HPDE6-E6E7 (cell line): Measurements from ENCODE around the gene NKAIN2.
A peak's percentile ranks its signal among the peaks of the same experiment; 100 is the strongest.
"Not testable (repeated sequence)": the region's sequence is repeated elsewhere in the genome, so short reads cannot be mapped to it uniquely, and the experiment has no call there.

ENCODE experiments used
- DNase-seq: peaks from one replicate; pipeline ENCODE4 v3.0.0; 2011; ENCODE audit warnings: missing footprints; ENCODE audit errors: extremely low spot score

The NKAIN2 gene

DNA sequence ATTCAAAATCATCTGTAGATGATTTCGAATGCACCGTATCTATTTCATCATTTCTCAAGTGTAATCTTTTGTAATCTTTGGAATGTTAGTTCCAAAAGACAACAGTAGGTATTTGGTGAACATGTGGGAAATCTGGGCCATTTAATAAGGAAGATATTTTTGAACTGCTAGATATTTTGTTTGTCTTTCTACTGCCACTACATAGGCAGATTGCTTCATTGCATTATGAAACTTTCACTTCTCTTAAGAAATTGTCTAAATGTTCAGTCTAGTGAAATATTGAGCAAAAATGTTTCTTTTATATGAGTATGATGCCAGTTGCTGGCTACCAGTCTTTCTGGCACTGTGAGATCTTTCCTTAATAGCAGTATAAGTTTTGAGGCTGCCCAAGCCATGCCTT lies 630.8 kb downstream of the NKAIN2 start:
- no peak for DNase-seq

DNA sequence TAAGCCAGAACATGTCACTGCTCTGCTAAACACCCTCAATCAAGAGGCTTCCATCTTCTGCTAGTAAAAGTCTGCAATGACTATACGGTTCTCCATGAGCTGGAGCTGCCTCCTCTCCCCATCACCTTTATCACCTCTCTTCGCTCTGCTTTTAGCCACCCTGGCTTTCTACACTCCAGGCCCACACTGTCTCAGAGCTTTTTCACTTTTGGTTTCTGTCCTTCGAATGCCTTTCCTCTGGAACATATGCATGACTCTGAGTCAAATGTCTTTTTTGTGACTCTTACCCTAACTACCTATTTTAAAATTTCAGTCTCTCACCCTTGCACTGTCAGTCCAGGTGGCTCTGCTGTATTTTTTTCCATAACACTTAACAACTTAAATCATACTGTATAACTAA lies 633.1 kb downstream of the NKAIN2 start:
- no peak for DNase-seq

DNA sequence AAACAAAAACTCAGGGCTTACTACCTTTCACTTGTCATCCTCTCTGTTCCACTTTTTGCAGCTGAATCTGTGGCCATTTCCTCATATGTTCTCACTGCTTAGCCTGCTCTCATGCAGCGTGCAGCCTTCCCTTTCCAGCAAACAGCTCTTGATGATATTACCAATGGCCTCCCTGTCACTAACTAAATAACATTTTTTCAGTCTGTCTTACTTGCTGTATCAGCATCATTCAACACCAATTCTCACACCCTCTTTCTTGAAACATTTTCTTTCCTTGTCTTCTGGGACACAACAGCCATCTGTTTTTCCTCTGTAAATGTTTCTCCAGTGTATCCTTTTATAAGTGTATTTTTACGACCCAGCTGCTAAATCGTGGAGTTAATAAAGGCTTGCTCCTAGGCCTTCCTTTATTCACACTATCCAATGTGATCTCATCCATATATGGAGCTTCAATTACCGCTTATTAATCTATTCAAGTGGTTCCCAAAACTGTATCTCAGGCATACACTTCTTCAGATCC lies 634.9 kb downstream of the NKAIN2 start:
- DNase-seq, result no peak

DNA sequence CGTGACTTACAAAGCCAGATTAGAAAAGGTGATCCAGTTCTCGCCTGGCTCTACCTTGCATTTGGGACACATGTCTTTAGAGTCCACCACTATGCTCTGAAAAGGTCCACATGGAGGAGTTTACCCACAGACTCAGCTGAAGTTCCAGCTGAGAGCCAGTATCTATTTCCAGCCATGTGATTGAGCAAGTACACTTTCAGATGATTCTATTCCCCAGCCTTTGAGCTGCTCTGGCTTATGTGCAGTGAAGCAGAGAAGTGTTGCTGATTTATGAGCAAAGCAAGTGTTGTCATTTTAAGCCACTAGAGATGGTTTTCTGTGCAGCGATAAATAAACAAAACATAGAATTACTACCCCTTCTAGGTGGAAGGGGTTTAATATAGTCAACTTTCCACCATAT lies 637.8 kb downstream of the NKAIN2 start:
- no peak for DNase-seq

DNA sequence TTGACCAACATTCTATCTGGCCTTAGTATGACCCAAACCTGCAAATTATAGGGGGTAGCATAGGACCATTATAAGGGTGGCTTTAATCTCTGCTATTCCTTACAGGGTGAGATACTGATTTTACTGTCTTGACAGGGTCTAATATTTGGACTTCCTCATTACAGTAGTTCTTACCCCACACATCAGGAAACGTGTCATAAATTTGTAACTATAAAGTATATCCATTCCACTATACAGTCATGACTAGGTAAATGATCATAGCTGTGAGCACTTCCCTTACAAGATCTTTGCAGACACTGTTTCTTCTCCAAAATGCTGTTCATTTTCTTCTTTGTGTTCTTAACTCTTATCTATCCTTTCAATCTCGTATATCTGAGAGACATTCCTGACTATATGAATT lies 639.9 kb downstream of the NKAIN2 start:
- no peak for DNase-seq

DNA sequence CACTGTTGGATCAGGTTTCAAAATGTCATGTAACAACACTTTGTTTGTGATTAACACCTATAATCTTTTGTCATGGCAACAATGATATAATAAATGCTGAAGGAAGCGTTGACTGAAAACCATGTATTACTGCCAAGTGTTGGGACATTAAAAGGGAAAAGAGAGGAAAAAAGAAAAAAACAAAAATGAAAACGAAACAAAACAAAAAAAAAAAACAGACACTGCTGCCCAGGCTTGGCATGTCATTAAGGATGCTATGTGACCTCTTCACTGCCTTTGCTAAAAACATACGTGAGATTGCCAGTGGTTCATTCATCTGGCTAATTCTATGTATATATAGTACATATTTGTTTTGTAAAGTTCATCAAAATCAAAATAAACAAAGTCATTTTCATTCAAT lies 641.9 kb downstream of the NKAIN2 start:
- DNase-seq, result no peak

DNA sequence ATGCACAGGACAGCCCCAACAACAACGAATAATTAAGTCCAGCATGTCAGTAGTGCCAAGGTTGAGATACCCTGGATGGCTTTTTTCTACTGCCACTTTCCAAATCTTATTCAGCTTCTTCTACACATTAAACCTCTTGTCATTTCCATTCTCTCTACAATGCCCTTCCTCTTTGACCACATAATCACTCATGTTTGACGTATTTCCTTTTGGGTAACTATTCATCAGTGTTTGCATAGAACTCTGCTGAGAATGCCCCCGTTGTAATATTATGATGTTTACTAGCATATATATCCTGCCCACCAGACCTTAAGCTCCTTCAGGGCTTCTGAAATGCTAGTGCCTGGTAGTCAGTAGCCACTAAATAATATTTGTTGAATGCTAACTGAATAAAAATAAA lies 643.3 kb downstream of the NKAIN2 start:
- DNase-seq, result no peak

DNA sequence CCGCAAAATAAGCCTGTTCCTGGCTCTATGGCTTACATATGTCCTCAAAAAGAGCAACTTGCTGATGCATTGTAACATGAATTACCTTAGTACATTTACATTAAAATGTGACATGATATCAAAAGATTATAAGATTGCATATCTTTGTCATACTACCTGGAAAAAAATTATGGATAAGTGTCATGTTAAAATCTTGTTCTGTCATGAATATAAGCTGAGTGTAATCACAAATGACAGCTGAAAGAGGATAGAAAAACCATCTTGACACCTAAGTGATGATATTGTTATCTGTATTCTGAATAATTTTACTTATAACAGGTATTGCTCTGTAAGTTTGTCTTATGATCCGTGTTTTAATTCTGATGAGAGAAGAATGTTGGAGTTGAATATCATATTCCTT lies 655.6 kb downstream of the NKAIN2 start:
- DNase-seq, result no peak

DNA sequence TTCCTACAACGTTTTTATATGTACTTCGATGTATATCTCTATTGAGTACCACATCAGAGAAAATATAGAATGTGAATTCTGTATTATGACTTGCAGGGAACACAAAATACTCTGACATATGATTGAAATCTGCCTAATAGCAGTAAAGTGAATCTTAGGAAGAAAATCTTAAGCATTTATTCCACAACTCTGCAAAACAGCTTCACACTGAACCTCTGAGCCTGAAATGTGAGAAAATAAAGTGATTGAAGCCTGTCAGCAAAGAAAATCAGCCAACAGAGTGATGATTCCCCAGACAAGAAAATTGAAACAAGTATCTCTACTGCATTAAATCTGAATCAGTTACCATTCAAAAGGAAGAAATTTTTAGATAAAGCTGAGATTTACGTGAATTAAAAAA lies 659.1 kb downstream of the NKAIN2 start:
- DNase-seq, result no peak

DNA sequence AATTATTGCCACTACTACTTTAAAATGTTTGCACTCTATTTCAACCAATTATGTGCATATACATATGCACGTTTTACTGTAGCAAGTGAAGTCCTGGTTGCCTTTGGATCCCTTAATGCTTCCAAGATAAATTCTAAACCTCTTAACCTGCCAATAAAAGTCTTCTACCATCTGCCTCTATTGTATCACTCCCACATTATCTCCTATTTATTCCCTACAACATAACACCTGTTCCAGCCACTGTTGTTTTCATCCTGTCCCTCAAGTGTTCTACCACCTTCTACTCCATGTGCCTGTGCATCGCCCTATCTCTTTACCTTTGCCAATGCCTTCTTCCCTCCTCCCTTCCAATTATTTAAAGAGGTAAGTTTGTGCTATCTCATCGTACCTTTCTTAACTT lies 659.6 kb downstream of the NKAIN2 start:
- DNase-seq, result no peak

DNA sequence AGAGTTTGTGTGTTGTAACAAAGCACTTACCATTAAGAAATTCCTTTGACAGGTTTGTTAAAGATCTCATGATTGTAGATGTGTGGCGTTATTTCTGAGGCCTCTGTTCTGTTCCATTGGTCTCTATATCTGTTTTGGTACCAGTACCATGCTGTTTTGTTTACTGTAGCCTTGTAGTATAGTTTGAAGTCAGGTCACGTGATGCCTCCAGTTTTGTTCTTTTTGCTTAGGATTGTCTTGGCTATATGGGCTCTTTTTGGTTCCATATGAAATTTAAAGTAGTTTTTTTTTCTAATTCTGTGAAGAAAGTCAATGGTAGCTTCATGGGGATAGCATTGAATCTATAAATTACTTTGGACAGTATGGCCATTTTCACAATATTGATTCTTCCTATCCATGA lies 660.9 kb downstream of the NKAIN2 start:
- DNase-seq, result not testable (repeated sequence)

DNA sequence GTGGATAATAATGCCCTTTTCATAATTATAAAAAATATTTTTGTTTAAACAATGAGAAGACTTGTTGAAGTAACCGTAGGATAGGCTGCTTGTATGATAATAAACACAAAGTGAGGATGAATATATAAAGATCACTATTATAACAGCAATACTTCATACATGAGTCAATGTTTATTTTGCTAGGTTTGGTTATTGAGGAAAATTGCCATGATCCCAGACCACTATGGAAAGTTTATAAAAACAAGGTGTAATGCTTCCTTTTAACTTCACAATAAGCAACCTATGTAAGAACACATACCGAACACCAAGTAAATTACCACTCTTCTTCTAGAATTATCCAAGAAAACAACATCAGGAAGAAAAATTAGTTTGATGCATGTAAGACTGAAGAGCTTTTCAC lies 663.3 kb downstream of the NKAIN2 start:
- no peak for DNase-seq

DNA sequence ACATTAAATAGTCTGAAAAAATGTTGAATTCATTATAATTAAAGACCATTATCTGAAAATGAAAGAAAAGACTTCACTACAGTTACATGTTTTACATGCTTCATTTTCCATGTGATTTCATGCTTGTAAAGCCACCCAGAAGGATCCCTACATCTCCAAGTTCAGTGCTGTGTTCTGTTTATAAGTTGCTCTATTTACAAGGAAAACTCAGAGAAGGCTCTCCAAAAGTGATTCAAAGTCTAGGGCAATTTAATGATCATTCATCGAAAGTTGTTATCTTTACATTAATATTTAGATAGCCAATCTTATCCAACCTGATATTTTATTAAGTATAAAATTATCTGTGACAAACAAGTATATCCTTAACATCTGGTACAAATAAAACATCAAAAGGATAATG lies 663.7 kb downstream of the NKAIN2 start:
- DNase-seq, result no peak

DNA sequence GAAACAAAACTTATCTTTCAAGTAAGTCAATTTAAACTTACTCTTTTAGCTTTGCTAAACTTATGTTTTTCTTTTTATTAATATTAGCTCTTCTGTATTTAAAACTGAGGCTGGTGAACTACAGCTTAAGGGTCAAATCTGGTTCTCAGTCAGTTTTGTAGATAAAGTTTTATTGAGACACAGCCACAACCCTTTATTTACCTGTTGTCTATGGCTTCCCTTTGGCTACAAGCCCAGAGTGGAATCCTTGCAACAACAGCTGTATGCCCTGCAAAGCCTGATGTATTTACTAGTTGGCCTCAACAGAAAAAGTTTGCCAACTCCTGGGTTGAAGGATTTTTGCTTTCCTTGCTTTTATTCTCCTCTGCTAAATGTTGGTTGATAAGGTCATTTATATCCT lies 667.1 kb downstream of the NKAIN2 start:
- no peak for DNase-seq

DNA sequence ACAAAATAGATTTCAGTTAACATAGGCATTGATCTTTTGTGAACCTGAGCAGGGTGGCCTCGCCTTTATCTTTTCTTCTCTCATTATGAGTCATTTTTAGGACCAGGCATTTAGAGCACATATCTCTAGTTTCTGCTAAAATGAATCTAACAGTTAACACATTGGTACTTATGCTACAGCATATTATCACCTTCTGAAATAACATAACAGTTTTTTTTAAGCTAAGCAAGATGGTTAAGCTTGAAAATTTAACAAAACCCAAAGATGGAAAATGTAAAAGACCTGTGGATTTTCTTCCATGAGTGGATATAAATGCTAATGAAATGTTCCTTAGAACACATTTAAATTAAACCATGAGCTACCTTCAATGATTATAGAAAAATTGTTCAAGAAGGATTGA lies 671.5 kb downstream of the NKAIN2 start:
- DNase-seq, result no peak

DNA sequence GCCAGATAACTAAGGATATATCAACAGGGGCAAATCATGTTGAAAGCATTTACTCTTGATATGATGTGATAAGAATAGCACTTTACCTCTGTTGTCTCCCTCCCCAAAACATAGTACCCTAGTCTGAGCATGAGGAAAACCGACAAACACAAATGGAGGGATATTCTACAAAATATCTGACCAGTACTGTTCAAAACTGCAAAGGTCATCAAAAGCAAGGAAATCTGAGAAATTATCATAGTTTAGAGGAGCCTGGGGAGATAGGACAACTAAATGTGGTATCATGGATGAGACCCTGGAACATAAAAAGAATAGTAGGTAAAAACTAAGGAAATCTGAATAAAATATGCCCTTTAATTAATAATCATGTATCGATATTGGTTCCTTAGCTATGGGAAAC lies 675.2 kb downstream of the NKAIN2 start:
- no peak for DNase-seq

DNA sequence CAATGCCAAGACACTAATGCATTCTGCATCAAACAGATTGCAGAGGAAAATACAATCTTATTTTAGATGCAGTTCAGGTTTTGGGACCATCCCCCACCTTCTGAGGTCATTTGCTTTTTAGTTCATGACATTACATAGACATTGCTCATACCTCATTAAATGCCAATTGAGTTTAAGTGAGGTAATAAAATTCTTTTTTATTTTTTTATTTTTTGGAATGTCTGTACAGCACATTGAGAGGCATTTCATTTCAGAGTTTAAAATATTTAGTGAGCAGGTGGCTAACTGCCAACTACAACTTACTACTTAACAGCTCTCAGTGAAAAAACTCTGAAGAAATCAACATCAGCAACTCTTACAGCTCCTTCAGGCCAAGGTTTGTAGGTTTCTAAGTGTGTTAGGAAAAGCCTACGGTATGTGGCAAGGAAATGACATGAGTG lies 676.3 kb downstream of the NKAIN2 start:
- DNase-seq, result no peak

DNA sequence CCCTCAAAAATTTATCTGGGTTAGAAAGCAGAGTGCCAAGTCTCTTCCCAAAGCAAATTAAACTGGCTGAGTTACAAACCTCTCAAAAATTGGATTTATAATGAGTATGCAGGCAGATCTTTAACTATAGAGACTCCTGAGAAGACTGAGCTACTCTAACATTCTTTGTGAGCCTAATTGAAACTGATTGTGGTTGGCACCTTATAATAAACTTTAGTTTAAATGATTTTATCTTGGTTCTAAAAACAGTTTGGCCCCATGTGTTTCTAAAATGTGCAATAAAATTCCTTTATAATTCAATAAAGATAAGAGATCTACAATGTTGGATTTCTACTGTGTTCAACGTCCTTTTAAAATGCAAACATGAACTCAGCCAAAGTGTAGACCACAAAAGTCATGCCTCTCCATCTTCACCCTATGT lies 678.4 kb downstream of the NKAIN2 start:
- no peak for DNase-seq

DNA sequence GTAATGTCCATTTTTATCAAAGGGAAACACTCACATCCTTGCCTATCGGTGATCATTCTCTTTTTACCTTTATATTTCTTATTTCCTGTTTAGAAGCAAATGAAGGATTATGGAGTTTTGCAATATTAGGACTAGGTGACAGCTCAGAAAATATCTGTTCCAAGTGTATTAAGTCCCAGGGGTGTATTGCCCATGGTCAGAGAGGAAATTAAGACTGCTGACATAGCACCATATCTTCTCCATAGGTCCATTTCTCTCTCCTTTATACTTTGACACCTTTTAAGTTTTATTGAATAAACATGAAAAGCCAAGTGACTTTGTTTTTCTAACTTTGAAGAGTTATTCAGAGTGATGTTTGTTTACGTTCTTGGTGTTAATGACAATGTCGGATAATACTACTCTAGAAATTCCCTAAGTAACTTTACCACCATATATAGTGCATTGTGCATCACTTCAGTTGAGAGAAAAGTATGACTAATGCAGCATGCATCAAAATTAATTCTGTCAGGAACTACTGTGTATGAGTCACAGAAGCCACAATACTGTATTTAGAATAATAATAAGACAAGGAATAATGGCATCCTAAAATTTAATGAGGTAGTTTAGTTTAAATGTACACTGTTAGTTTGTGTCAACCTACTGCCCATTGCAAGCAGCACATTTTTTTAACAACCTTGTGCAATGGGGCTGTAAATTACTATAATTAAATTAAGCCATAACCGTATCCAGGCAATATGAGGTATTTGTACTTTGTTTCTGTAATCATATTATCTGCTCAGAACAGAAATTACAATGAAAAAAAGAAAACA lies 684.2 kb downstream of the NKAIN2 start:
- peak; percentile 27 for DNase-seq

DNA sequence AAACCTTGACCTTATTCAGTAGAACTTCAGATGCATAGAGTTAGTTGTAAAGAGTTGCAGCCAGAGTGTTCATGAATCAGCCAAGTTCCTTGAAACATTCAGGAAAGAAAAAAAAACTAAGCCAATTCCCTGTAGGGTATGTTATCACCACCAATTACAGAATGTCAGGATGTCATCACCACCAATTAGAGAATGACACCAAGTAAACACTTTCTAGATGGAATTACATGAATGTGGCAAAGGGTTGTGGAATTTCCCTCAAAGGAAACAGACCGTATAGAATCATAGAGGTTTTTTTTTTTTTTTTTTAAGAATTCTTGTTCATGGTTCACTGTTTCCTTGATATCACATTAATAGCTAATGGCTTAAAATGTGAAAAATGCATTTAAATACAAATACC lies 686.5 kb downstream of the NKAIN2 start:
- no peak for DNase-seq

DNA sequence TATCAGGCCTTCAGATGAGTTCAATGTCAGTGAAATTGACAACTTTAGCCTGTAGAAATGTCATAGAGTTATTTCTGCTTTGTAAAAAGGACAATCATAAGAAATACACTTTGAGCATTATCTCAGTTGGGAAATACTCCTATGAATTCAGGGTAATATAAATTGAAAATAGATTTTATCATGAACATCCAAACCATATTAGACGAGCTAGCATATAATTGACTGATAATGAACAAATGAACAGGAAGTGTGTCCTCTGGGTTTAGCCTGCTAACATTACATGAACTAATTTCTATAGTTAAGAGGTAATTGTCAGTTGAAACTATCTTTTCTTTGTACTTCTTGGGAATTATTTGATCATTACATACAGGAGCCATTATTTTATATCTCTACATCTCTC lies 689.6 kb downstream of the NKAIN2 start:
- DNase-seq, result no peak

DNA sequence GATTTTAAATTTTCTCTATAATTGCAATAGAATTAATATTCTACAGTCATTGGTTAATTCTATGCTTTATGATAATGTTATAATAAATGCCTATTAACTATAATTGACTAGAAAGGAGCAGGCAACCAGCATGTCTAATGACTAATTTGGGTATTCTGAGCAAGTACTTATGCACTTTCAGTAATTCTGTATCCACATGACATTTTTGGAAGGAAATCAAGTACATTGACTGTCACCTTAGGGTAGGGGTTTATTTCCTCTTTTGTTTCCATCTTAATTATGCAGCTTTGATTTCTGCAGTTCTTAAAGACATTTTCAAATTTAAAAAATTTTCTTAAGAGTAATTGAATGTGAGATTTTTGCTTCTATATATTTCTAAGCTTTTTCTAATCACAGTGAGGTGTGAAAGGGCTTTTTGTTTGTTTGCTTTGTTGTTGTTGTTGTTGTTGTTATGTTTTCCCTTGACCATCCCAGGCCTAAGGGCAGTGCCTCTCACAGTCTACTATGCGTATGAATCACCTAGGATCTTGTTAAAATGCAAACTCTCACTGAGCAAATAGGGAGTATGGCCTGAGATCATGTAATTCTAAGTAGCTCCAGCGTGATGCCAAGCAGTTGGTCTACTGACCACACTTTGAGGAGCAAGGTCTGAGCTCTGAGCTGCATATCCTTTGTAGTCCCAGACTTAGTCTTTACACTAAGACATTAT lies 691.4 kb downstream of the NKAIN2 start:
- DNase-seq, result no peak

DNA sequence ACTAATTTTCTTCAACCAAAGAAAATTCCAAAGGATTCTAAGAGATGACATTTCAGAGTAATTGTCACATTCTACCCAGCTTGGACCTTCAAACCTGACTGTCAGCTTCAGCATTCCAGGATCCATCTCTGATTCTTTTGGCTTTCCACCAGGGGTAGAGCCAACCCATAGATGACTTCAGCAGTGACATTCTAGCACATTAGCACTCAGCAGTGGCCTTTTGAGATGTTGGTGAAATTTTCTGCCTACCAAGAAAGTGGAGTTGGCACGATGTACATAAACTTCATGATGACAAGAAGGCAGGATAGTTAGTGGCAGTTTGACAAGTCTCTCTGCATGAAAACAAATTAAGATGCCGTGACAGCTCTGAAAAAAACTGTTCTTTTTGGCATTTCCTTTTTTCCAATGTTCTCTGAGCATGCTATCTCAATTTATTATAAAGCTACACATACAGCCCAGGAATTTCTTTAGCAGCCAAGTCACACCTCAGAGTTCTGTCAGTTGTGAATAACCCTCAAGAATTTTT lies 692.1 kb downstream of the NKAIN2 start:
- no peak for DNase-seq
